ENCODE measurements around the gene RICTOR. TPM values are rescaled to one million over a fixed set of nuclear protein-coding genes. Genes with fewer than 3 reads are reported as not detected.

RICTOR gene
- total and polyA plus RNA-seq, 2 of the 4 experiments (the other 2 are of a cell fraction): 4.1 to 35.7 TPM

- H3K27ac ChIP-seq (ENCODE audit: insufficient read depth, low read length): no peak overlapping the region; the same call in 1 of the 2 replicates
- H3K18ac ChIP-seq (ENCODE audit: low read depth, low read length): no peak overlapping the region
- H3K56ac ChIP-seq (ENCODE audit: extremely low read depth, insufficient read depth, low read length): no peak overlapping the region
- dilution Hi-C loops (cut with HindIII; ENCODE audit: low sequenced_read_pairs, unreplicated experiment) (no loop called here), in situ Hi-C loops (cut with MboI; ENCODE audit: low sequenced_read_pairs) (no loop called here), intact Hi-C loops (cut with micrococcal nuclease) (no loop called here)
- H3K9me3 ChIP-seq (ENCODE audit: control insufficient read depth, insufficient read depth, low read length): no peaks in the 10 kb centered on the region
- ChIA-PET POLR2A (ENCODE audit: unreplicated experiment) (no interaction called here), CTCF (no interaction called here)
- no peaks in the 10 kb centered on the region for H3K27me3 ChIP-seq (ENCODE audit: control insufficient read depth, insufficient read depth, low read length)
- no peak for TF ChIP-seq RCOR1 (IDR thresholded peaks at IDR 0.05; ENCODE audit: insufficient replicate concordance, low read length)
- TF ChIP-seq MAZ (IDR thresholded peaks at IDR 0.05; ENCODE audit: borderline replicate concordance, low read depth, low read length): no peak
- no peak overlapping the region for H2BK15ac ChIP-seq (ENCODE audit: low read depth, low read length)
- H2AK9ac ChIP-seq (replicated peaks; ENCODE audit: low read depth, low read length, poor library complexity): no peak overlapping the region
- H3K23ac ChIP-seq (ENCODE audit: low read depth, low read length): no peak overlapping the region
- WGBS, 2 experiments (ENCODE audit: extremely low coverage in 2 of 2, insufficient read length in 1 of 2): no CpG with 5 or more reads among the region's 2 CpGs
- no peak for DNase-seq
- H3K4me2 ChIP-seq (ENCODE audit: low read depth, low read length): peak overlapping the region; percentile 71
- H3K9me1 ChIP-seq (ENCODE audit: insufficient read depth, low read length): peaks cover 9% of the 10 kb centered on the region
- ATAC-seq (ENCODE audit: low read depth): no peak; the same call in 1 of the 2 replicates
- no peak overlapping the region for H3K14ac ChIP-seq (replicated peaks; ENCODE audit: low read depth, low read length)
- peaks cover 33% of the 10 kb centered on the region; the same call in 1 of the 2 replicates for H4K20me1 ChIP-seq (ENCODE audit: insufficient read depth, low read length)
- no TSS peak for BruUV-seq (replicated peaks)
- peaks cover 14 to 40% of the 10 kb centered on the region in 2 experiments; a peak in 3 of 4 replicates for H3K79me1 ChIP-seq (ENCODE audit: low read depth in 1 of 2, low read length in 2 of 2)
- 0 out of 2 replicates have a peak, but pooled peaks cover 2% of the 10 kb centered on the region for H3K36me3 ChIP-seq (ENCODE audit: control insufficient read depth, insufficient read depth, low read length)
- no peak overlapping the region for H2AK5ac ChIP-seq (ENCODE audit: low read depth, low read length)
- no peak overlapping the region; a peak in 1 of 4 replicates for H4K8ac ChIP-seq (ENCODE audit: low read depth in 2 of 2, low read length in 2 of 2)
- H3K4me3 ChIP-seq (ENCODE audit: insufficient read depth, low read depth, low read length): peak overlapping the region; percentile 38; the same call in 1 of the 2 replicates
- H4K5ac ChIP-seq (ENCODE audit: low read depth, low read length): no peak overlapping the region
- H2BK20ac ChIP-seq (ENCODE audit: low read depth, low read length): no peak overlapping the region
- peaks cover 3% of the 10 kb centered on the region; the same call in 1 of the 2 replicates for H3K4me1 ChIP-seq (ENCODE audit: control insufficient read depth, insufficient read depth, low read length)
- no peak overlapping the region for H2BK120ac ChIP-seq (ENCODE audit: low read depth, low read length)
- no peak overlapping the region for H4K91ac ChIP-seq (ENCODE audit: insufficient read depth, low read depth, low read length)
- no peak overlapping the region for H2AFZ ChIP-seq (replicated peaks; ENCODE audit: low read length, poor library complexity)
- peak overlapping the region; percentile 67; the same call in 1 of the 2 replicates for H3K9ac ChIP-seq (ENCODE audit: low read depth, low read length)
- no peak overlapping the region for H3K4ac ChIP-seq (ENCODE audit: low read depth, low read length)
- H2BK5ac ChIP-seq (ENCODE audit: low read depth, low read length, poor library complexity, severe bottlenecking): no peak overlapping the region
These were observed 15.8 kb downstream of the RICTOR start for GRCh38 chr5:39058178-39058921.
